Stimulated activated CD4-positive, alpha-beta T cell treated with anti-CD3 and anti-CD28 coated beads, Interleukin-15, amount 100 ng/mL, for 24 hours (primary cell): ENCODE measurements around the gene RCN1.
"Not testable (repeated sequence)": the region's sequence is repeated elsewhere in the genome, so short reads cannot be mapped to it uniquely, and the experiment has no call there.

Experiments used
- DNase-seq: peaks from one replicate; pipeline ENCODE4 v3.0.0-alpha.2; 2020

RCN1 gene

DNA sequence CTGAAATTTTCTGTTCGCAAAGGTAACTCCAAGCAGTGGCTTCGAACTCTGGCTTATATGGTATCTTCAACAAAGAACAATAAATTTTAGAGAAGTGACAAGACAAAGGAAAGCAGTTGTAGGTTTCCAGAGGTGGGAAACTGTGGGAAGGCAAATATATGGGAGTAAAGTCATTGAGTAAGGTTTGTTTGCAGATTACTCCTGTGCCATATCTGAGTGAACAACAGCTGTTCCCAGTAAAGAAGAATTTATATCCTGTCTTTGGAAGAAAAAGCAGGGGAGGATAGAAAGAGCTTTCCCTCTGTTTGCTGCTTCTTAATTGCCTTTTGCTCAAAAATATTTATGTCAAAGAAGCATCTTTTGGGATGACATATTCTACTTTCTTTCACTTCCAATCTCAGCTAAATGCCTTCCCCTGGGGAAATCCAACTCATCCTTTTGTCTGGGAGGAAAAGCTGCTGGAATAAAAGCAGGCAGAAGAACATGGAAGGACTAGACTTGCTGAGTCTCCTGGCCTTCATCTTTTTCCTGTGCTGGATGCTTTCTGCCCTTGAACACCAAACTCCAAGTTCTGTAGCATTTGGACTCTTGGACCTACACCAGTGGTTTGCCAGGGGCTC lies 10.4 kb upstream of the RCN1 start:
- no peak for DNase-seq

DNA sequence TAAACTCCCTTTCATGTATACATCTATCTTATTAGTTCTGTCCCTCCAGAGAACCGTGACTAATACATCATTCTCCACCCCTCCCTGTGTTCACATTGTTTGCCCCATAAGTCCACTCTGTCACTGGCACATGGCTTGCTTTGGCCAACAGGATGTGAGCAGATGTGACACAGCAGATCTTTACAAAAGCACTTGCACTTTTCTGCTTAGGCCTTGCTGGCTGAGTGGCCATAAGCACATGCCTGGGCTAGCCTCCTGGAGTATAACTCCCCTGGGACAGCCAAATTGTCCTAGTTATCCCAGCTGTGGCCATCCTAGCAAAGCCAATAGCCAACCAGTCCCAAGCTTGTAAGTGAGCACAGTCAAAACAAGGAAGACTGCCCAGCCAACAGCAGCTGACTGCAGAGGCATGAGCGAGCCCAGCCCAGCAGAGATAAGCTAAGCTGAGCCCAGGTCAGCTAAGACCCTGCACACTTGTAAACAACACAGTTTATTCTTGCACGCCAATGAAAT lies 9.7 kb upstream of the RCN1 start:
- no peak for DNase-seq

DNA sequence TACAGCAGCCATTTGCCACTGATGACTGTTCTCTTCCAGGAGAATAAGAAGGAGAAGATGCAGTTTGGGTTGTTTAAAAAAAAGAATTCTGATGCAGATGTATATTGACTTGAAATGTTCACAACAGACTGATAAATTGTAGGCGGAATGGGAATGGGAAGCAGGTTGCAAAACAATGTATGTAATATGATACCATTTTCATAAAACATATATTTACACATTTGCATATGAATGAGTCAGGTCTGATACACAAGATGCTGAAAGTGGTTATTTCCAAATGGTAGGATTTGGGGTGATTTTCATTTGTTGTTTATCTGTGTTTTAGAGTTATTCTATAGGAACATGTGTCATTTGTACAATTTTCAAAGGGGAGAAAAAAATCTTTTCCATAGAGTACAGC lies 9.0 kb upstream of the RCN1 start:
- DNase-seq, result no peak

DNA sequence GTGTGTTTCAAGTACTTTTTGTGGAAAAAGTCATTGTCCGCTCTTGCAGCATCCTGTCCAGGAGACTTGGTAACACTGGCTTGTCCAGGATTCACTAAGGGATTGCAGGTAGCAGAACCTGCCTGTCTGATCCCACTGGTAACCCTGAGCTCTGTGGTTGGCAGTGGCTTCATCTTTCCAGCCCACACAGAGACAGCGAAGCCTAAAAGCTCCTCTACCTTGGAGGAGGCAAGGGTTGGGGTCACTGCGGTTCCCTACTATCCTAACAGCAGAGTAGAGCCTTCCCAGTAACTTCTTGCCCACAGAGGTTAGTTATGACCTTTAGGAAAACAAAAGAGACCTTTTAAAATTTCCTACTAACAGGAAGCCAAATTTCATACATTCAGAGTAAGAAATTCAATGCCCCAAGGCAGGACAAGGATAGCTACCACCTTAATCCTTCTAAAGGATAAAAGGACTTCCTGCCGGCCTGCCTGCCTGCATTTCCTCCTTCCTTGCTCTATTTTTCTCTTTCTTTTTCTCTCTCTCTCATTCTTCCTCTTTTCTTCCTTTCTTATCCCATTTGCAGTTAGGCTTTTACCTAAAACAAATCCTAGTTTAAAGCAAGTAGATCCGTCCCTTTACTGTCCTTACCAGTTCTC lies 8.4 kb upstream of the RCN1 start:
- DNase-seq, result no peak

DNA sequence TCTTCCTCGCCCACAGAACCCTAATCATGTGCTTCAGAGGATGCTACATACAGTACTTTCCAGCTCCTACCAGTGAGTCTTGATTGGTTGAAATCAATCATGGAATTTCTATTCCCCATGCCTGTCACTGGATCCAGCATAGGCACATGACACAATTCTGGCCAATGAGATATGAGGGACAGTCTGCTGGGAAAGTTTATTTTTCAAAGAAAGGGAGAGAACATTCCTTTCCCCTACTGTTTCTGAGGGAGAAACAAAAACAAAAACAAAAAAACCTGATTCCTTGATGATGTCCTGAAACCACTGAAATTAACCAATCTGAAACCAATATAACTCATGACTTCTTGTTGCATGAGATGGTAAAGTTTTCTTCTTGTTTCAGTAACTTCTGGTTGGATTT lies 3.3 kb upstream of the RCN1 start:
- no peak for DNase-seq

DNA sequence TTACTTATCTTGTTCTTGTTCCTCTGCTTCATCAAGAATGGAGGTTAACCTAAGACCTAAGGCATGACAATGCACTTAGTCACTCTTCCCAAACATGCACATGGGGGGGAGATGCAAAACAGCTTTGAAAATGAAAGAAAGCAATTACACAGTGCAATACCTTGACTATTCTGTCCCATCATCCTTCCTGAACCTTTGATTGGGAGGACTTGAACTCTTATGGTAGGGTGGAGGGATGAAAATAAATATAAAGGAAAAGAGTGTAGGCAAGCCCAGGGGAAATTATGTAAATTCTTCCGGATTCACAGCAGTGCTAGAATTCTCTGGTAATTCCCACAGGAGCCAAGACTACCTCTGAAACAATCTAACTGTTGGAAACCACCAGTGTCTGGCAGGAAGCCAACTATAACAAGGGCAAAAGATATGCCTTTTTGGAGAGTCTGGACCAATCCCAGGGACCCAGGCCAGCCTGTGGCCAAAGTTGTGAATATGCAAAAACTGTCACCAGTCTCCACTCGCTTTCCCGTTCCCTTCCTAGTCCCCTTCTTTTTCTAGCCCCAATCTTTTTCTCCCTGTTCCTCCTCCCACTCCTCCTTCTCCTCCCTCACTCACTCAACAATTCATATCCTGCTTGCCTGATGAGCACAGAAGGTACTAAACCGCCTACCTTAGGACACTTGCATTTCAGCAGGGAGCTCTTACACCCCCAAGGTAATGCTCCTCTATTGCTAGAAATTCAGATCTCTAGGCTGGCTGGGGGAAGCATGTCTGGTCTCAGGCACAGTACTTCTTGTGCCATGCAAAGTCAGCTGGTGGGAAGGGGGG lies 2.5 kb upstream of the RCN1 start:
- peak; percentile 24 for DNase-seq

DNA sequence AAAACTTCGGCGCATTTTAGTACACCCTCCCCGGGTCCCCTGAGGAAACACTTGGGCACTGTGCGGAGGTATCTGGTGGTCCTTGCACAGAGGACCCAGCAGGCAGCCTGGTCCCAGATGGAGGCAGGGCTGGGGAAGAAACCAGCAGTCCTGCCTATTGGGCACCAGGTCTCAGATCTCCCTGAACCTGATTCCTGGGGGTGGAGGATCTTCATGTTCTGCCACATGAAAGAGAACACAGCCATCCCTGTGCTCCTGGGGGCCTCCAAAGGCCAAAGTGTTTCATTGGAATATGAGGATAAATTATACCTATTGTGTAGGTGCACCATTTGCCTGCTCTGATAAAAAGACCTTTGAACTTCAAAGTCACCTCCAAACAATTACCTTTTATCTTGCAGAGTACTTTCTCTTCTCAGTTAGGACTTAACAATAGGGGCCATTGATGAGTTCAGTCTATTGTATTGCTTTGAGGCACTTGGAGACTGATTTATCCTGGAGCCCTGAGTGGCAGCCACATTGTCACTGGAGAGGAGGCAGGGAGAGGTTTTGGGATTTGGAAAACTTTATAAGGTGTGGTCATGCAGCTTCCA lies 1.8 kb downstream of the RCN1 start:
- DNase-seq, result no peak

DNA sequence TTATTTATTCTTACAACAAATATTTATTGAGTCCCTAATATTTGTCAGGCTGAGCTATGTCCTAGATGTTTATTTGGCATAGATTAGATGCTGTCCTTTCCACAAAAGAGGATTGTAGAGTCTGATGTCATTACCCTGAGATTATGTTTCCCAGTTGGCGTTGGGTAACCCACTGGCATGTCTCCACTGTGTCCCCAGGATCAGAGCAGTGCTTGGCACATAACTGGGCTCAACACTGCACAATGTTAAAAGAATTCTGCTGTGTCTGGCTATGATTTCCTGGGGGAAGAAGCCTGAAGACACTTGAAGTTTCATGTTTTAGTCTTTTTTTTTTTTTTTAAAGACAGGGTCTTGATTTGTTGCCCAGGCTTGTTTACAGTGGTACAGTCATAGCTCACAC lies 4.0 kb downstream of the RCN1 start:
- DNase-seq, result no peak

DNA sequence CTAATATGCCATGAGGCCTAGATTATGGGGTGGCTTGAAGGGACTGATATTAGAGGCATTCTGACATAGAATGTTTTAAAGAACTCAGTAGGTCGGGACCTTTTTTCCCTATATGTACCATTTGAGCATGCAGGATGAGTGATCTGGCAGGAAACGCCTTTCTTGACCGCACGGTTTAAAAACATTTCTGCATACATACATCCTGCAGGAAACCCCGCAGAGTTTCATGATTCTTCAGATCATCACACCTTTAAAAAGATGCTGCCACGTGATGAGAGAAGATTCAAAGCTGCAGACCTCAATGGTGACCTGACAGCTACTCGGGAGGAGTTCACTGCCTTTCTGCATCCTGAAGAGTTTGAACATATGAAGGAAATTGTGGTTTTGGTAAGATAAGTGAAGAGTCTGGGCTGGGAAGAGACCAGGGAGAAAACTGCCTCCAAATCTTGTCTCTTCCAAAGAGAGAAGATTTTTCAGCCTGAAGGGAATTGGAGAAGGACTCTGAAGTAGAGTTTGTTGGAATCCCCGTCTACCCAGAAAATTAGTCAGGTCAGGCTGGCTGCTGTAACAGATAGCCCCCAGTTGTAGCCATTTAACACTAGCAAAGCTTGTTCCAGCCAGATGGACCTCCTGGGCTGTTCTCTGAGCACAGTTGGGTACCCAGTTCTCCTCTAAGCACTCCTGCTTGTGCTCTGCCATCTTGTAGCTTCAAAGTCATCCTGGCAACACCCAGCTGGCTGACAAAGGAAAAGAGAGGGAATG lies 7.4 kb downstream of the RCN1 start:
- DNase-seq, result no peak

DNA sequence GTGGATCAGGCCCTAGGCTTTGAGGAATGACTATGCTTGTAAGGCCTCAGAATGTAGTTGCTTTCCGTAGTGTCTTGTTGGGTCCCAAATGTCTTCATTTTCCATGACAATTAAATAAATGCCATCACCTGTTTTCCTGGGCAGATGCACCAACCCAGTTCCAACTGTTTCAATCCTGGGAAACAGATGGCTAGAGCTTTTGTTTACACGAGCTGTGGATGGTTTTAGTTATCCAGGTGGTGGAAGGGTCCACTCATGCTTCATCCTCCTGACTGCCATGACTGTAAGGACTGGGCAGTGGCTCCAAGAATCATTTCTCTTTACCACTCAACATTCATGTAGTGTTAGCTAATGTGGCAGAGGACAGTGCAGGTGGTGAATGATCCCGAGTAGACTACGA lies 8.6 kb downstream of the RCN1 start:
- DNase-seq, result no peak

DNA sequence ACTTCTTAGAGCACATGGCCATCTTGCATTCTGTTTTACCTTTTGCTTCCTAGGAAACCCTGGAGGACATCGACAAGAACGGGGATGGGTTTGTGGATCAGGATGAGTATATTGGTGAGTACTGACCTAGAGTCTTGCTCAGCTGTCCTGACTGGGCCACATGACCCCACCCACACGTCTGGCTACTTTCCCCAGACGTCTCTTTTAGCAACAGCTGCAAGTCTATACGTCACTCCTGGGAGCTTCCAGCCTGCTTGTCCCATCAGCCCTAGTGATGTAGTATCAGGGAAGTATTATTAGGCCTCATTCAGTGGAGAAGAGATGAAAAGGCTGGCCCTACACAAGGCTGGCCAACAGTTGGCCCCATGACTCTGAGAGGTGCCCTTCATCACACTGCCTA lies 9.6 kb downstream of the RCN1 start:
- DNase-seq, result no peak

DNA sequence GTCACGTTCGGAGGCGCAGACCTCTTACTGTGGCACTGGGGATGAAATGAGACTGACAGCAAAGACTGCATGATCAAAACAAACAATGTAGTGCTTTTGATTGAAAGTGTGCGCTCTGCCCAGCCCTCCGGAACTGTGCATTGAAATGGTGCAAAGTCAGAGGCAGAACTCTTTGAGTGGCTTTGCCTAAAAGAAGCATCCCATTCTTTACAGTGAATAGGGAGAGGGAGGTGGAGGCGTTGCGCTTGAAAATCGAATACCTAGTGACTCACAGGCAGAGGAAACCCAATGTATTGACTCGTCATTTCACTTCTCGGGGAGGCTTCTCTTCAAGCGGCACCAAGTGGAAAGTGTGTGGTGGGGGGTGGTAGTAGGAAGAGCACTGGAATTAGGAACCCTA lies 10.9 kb downstream of the RCN1 start:
- no peak for DNase-seq

DNA sequence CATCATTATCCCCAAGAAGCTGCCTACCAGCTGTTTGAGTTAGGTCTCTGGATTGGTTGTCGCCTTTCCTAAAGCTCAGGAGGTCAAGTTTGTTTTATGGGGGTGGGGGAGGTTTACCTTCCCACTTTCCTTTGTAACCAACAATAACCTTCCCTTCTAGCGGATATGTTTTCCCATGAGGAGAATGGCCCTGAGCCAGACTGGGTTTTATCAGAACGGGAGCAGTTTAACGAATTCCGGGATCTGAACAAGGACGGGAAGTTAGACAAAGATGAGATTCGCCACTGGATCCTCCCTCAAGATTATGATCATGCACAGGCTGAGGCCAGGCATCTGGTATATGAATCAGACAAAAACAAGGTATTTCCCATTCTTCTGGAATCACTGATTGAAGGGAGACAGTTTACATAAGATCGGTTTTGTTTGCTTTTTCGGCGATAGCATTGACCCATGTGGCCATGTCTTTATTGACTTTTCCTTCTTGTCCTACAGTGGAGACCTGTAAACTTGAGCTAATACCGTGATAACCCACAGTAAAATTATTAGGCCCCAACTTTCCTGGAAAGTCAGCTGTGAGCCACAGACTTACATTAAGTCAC lies 12.3 kb downstream of the RCN1 start:
- DNase-seq, result not testable (repeated sequence)

DNA sequence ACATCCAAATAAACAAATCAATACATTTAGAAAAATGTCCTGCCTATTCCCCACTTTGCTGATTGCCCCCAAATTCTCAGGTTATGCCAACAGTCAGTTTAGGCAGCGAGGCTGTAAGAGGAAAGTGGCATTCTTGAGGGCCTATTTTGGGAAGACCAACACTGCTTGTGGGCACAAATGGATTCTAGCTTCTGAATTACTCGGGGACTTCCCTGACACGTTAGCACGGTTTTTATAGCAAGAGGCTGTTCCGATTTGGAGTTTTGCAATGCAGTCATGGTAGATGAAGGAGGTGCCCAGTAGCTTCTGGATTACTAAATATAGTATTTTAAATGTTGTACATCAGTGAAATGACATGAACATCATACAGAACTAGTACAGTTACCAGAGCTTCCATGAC lies 13.1 kb downstream of the RCN1 start:
- DNase-seq, result no peak

DNA sequence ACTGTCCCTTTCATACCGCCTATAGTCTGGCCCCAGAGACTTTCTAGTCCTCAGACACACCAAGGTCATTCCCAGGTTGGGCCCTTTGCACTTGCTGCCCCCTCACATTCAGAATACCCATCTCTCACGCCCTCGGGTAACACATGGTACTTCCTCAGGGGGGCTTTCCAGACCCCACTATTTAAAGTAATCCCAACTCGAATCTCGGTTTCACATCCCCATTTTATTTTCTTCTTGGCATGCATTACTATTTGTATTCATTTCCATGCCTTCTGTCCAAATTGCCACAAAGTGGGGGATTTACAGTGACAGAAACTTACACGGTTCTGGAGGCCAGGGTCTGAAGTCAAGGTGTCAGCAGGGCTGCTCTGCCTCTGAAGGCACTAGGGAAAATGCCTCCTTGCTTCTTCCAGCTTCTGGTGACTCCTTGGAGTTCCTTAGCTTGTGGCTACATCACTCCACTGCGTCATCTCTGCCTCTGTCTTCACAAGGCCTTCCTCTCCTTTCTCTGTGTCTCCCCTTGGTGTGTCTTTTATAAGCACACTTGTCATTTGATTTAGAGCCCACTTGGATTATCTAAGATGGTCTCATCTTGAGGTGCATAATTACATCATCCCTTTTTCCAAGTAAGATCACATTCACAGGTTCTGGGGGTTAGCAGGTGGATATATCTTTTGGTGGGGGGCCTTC lies 15.1 kb downstream of the RCN1 start:
- no peak for DNase-seq

DNA sequence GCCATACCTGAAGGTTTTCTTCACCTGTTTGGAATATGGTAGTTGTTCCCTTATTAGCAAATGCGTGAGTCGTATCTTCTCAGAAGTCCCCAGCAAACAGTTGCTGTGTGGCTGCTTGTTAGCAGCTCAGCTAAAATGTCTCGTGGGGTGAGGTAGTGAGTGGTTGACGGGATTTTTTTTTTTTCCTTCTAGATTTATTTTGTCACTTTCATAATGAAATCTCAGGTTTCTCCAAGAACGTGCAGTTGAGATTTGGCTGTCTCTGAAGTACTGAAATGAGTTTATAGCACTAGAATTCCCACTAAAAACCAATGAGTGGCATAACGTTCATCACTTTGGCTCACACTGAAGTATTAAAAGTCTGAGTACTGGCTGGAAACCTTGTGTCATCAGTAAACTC lies 16.8 kb downstream of the RCN1 start:
- no peak for DNase-seq

DNA sequence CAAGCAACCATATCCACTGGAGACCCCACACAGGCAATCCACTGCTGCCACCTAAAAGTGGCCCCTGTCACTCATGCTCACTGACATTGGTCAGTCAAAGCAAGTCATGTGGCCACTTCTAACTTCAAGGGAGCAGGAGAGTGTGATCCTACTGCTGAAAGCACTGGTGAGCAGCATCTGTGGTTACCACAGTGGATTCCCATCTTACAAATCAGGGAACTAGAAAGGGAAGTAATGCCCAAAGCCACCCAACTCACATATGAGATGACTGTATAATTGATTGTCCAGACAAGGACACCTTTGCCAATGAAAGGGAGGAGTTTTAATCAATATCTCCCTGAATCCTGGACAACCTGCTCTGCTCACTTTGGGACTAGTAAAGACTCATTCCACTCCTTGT lies 17.7 kb downstream of the RCN1 start:
- DNase-seq, result no peak

DNA sequence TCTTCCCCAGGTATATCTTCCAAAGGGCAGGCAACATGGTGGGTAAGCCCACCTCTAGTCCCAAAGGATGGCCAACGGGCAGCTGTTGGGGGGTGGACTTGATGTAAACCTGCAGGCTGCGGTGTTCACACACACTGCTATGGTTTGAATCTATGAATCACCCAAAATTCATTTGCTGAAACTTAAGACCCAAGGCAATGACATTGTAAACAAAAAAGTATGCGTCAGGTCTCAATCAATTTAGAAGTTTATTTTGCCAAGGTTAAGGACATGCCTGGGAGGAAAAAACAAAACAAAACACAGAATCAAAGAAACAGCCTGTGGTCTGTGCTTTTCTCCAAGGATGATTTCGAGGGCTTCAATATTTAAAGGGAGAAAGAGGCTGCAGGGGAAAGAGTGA lies 18.3 kb downstream of the RCN1 start:
- no peak for DNase-seq

DNA sequence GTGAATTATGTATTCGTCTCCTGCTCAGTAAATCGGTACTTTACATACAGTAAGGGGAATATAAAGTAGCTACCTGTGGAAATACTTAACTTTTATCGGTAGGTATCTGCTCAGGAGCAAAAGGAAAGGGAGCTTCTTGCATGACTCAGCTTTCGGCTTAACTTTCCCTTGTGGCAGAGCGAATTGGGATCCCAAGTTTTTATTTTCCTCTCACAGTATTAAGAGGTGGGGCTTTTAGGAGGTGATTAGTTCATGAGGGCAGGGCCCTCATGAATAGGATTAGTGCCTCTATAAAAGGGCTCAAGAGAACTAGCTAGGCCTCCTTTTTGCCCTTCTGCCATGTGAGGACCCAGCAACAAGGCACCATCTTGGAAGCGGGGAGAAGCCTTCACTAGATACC lies 18.7 kb downstream of the RCN1 start:
- no peak for DNase-seq

DNA sequence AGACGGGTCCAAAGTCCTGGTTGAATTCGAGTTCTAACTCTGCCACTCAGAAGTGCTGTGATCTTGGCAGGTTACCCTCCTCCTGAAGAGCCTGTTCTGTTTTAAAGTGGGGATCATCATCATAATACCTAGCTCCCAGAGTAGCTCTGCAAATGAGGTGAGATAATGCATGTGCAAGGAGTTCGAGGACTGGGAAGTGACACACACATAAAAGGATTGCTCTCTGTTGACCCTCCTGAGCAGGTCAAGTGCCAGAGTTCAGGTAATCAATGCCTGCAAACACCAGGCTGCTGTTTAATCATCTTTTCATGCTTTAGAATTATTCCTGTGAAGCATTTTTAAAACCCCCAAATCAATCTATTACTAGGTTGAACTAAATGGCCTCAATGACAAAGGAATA lies 19.9 kb downstream of the RCN1 start:
- no peak for DNase-seq

DNA sequence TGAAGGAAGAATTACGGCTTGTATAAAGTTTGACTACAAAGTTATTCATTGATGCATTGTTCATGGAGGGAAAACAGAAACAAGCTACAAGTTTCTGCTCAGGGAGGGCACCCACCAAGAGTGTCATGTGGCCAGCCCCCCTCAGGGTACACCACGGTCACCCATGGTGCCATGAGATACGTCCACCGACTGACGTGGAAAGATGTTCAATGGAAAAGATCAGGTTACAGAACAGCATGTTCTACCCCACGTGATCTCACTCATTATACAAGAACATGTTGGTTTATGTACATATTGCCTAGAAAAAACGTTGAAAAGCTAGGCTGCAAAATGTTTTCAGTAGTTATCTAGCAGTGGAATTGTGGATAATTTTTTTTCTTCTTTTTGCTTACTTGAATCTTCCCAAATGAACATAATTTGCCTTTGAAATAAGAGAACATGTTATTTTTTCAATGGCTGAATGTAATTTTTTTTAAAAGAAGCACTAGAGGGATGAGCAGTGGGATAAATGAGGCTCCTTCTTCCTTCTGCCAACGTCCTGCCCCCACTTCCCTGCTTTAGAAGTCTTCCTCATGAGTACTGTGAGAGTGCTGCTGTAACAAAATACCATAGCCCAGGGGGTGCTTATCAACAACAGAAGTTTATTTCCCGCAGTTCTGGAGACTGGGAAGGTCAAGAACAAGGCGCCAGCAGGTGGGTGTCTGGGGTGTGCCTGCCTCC lies 22.5 kb downstream of the RCN1 start:
- no peak for DNase-seq

DNA sequence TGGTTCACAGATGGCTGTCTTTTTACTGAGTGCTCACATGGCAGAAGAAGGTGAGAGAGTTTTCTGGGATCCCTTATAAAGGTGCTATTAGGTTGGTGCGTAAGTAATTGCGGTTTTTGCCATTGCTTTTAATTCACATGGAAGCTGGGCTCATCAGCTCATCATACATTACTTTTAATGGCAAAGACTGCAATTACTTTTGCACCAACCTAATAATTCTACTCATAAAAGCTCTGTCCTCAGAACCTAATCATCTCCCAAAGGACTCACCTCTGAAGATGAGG lies 23.0 kb downstream of the RCN1 start:
- no peak for DNase-seq
